PC-3 (cell line): ENCODE measurements around the gene WDR3. TPM values are rescaled to one million over a fixed set of nuclear protein-coding genes. Genes with fewer than 3 reads are reported as not detected.

Source experiments
- ATAC-seq: fragments of 200-7000 bp; cut with Tn5 transposase; 2 replicates; pipeline ENCODE4 v1.9.1; 2020; ENCODE audit warnings: mild to moderate bottlenecking, moderate library complexity
- BruUV-seq: library from RNA; stranded (reverse); fragments of 400-500 nt; replicated peaks from 2 replicates; lab custom pipeline; 2021; lab: Mats Ljungman, UMichigan
- CTCF ChIA-PET: fragments of 300-600 bp; sonication (Branson Sonifier 250); formaldehyde crosslinking; loops from one replicate; lab custom pipeline; 2022; ENCODE audit warnings: antibody characterized with exemption; lab: Charles Lee
- POLR2A ChIA-PET: fragments of 300-600 bp; sonication (Branson Sonifier 250); formaldehyde crosslinking; loops from one replicate; lab custom pipeline; 2022; ENCODE audit warnings: antibody characterized with exemption; ENCODE audit not compliant: unreplicated experiment; lab: Charles Lee
- DNase-seq: peaks from one replicate; pipeline ENCODE4 v3.0.0-alpha.2; 2015
- H2AFZ ChIP-seq: fragments of 300-600 bp; sonication (generic); 2 replicates; pipeline ENCODE4 v1.6.0; 2016; ENCODE audit warnings: antibody characterized with exemption, low read length
- H3F3A ChIP-seq: fragments of 300-600 bp; sonication (generic); one replicate; pipeline ENCODE4 v1.6.0; 2017; ENCODE audit warnings: antibody characterized with exemption, low read length, control low read depth, mild to moderate bottlenecking; ENCODE audit not compliant: unreplicated experiment
- H3K27ac ChIP-seq: fragments of 300-600 bp; sonication (generic); 2 replicates; pipeline ENCODE4 v1.5.1; 2016; ENCODE audit warnings: mild to moderate bottlenecking, low read length
- H3K27me3 ChIP-seq: fragments of 300-600 bp; sonication (generic); 2 replicates; pipeline ENCODE4 v1.6.1; 2016; ENCODE audit warnings: low read length, mixed read lengths
- H3K36me3 ChIP-seq: fragments of 300-600 bp; sonication (generic); 2 replicates; pipeline ENCODE4 v1.6.1; 2016; ENCODE audit warnings: low read depth, mixed run types, low read length, mixed read lengths
- H3K4me1 ChIP-seq: fragments of 300-600 bp; sonication (generic); 2 replicates; pipeline ENCODE4 v1.5.1; 2016; ENCODE audit warnings: low read length; ENCODE audit not compliant: insufficient read depth
- H3K4me2 ChIP-seq: fragments of 300-600 bp; sonication (generic); 2 replicates; pipeline ENCODE4 v1.6.0; 2016; ENCODE audit warnings: low read length
- H3K4me3 ChIP-seq: fragments of 300-600 bp; sonication (generic); 2 replicates; pipeline ENCODE4 v1.5.1; 2016; ENCODE audit warnings: mild to moderate bottlenecking, low read length, mixed read lengths
- H3K79me2 ChIP-seq: fragments of 300-600 bp; sonication (generic); 2 replicates; pipeline ENCODE4 v1.6.1; 2017; ENCODE audit warnings: low read length, mixed read lengths
- H3K9ac ChIP-seq: fragments of 300-600 bp; sonication (generic); 2 replicates; pipeline ENCODE4 v1.6.0; 2016; ENCODE audit warnings: mild to moderate bottlenecking, low read length
- H3K9me2 ChIP-seq: fragments of 300-600 bp; sonication (generic); replicated peaks from 2 replicates; pipeline ENCODE4 v1.6.1; 2016; ENCODE audit warnings: mixed run types, low read length, mixed read lengths
- H3K9me3 ChIP-seq: fragments of 300-600 bp; sonication (generic); 2 replicates; pipeline ENCODE4 v1.6.1; 2016; ENCODE audit warnings: low read length, mixed read lengths
- H4K20me1 ChIP-seq: fragments of 300-600 bp; sonication (generic); 2 replicates; pipeline ENCODE4 v1.6.1; 2016; ENCODE audit warnings: low read length, mixed read lengths
- EZH2 ChIP-seq: fragments of 300-600 bp; sonication (generic); IDR thresholded peaks from one replicate; pipeline ENCODE4 v1.6.1; 2017; ENCODE audit warnings: antibody characterized with exemption, mild to moderate bottlenecking, low read length; ENCODE audit not compliant: unreplicated experiment
- EZH2phosphoT487 ChIP-seq: fragments of 300-600 bp; sonication (generic); IDR thresholded peaks from 2 replicates; pipeline ENCODE4 v1.6.1; 2018; ENCODE audit warnings: mild to moderate bottlenecking, antibody characterized with exemption, low read length, borderline replicate concordance
- intact Hi-C: fragments of 100-400 bp; cut with micrococcal nuclease; formaldehyde crosslinking; loops from 2 replicates; pipeline ENCODE4 v1.9.0; 2023
- total RNA-seq: library from RNA; depleted of rRNA; stranded (reverse); fragments of >200 nt; gene quantifications from 2 replicates; pipeline ENCODE4 v1.2.3, GENCODE V29; 2014
- TF ChIP-seq, protein P1 (sequence below): fragments of 300-600 bp; sonication (generic); conservative IDR thresholded peaks from 2 replicates; pipeline ENCODE4 v1.5.1; 2017; ENCODE audit warnings: antibody characterized with exemption, low read depth, mild to moderate bottlenecking, low read length

The WDR3 gene
- total RNA-seq, 1 experiment from 2014 or later, result 57.8 TPM

DNA sequence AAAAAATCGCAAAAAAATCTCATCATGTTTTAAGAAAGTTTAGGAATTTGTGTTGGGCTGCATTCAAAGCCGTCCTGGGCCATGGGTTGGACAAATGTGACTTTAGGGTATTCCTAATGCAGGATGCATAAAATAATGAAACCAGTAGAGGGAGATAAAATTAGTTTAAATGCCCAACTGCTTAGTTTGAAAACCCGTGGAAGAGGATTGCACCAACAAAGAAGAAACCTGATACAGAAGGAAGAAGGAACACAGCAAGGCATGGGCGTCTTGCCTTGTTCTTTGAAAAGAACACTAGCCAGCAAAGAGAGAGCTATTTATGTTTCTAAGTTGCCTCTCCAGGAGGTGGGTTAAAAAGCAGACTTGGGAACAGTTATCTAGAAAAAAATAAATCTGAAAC lies 37.9 kb downstream of the WDR3 start:
- intact Hi-C loops, result no loop called here
- TF ChIP-seq EZH2phosphoT487, result no peak
- TF ChIP-seq, protein P1, sequence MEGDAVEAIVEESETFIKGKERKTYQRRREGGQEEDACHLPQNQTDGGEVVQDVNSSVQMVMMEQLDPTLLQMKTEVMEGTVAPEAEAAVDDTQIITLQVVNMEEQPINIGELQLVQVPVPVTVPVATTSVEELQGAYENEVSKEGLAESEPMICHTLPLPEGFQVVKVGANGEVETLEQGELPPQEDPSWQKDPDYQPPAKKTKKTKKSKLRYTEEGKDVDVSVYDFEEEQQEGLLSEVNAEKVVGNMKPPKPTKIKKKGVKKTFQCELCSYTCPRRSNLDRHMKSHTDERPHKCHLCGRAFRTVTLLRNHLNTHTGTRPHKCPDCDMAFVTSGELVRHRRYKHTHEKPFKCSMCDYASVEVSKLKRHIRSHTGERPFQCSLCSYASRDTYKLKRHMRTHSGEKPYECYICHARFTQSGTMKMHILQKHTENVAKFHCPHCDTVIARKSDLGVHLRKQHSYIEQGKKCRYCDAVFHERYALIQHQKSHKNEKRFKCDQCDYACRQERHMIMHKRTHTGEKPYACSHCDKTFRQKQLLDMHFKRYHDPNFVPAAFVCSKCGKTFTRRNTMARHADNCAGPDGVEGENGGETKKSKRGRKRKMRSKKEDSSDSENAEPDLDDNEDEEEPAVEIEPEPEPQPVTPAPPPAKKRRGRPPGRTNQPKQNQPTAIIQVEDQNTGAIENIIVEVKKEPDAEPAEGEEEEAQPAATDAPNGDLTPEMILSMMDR, result 0 out of 2 replicates have a peak, but pooled peaks have one; percentile 34
- TF ChIP-seq EZH2, result no peak
- DNase-seq (peak; percentile 48), ATAC-seq (peak; percentile 46)
- Histone ChIP-seq H3K27ac (no peak overlapping the region), H3K4me1 (no peaks in the 10 kb centered on the region), H3K4me2 (no peak overlapping the region), H3F3A (no peaks in the 10 kb centered on the region), H3K79me2 (no peaks in the 10 kb centered on the region), H3K4me3 (no peak overlapping the region), H3K9me2 (no peaks in the 10 kb centered on the region), H3K9me3 (no peaks in the 10 kb centered on the region), H4K20me1 (no peaks in the 10 kb centered on the region), H3K36me3 (no peaks in the 10 kb centered on the region), H2AFZ (no peak overlapping the region), H3K27me3 (no peaks in the 10 kb centered on the region), H3K9ac (no peak overlapping the region)
- CTCF ChIA-PET, result no interaction called here
- no TSS peak for BruUV-seq
- POLR2A ChIA-PET, result no interaction called here

DNA sequence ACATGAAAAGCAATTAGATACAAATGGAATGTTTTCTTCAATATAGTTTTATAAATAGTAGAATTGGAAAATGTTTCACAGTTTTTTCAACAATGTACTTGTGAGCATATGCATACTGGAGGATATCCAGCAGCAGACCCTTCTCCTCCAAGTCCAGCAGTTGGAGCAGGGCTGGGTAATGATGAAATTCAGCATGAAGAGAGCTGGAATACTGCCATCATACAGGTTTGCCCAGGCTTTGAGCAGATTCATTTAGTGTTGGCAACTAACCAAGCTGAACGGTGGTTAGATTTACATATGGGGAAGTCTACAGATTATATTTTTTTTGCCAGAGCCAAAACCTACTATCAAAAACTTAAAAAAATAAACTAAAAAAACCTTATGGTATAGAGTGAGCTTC lies 38.3 kb downstream of the WDR3 start:
- Histone ChIP-seq H3K27ac (no peak overlapping the region), H3K4me3 (no peak overlapping the region), H2AFZ (no peak overlapping the region), H3K36me3 (no peaks in the 10 kb centered on the region), H3K9ac (no peak overlapping the region), H3K9me3 (no peaks in the 10 kb centered on the region), H3K9me2 (no peaks in the 10 kb centered on the region), H3K27me3 (no peaks in the 10 kb centered on the region), H3K79me2 (no peaks in the 10 kb centered on the region), H3K4me2 (no peak overlapping the region), H4K20me1 (no peaks in the 10 kb centered on the region), H3F3A (no peaks in the 10 kb centered on the region), H3K4me1 (no peaks in the 10 kb centered on the region)
- intact Hi-C loops, result no loop called here
- no peak for DNase-seq
- ATAC-seq, result no peak
- no peak for TF ChIP-seq EZH2phosphoT487
- no peak for TF ChIP-seq EZH2
- TF ChIP-seq, protein P1, result no peak
- ChIA-PET POLR2A (interaction anchor here (0.6 kb wide), 1 partner anchor 32 kb away, joined by 4 read pairs; no protein-coding TSS in a partner anchor), CTCF (no interaction called here)
- BruUV-seq, result no TSS peak

DNA sequence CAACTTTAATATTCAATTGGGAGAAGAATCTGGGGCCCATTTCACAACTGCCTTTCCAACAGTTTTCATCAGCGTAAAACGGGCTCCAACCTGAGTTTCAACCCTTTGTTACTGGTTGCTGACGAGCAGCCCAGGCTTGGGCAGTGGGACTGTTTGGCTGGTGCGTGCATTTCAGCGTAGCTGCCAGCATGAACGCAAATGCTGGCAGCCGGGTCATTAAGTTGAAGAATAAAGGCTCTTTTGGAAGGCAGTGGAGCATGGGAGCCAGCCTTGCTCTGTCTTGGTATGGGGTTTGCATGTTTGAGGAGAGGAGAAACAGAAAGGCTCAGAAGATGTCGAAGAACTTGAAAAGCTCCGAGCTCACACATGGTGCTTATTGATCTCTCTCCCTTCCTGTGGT lies 40.7 kb downstream of the WDR3 start:
- Histone ChIP-seq H3K4me2 (no peak overlapping the region), H3K79me2 (no peaks in the 10 kb centered on the region), H3K36me3 (no peaks in the 10 kb centered on the region), H3K9ac (no peak overlapping the region), H3K9me3 (no peaks in the 10 kb centered on the region), H3F3A (no peaks in the 10 kb centered on the region), H3K27me3 (no peaks in the 10 kb centered on the region), H3K4me1 (no peaks in the 10 kb centered on the region), H3K27ac (no peak overlapping the region), H4K20me1 (no peaks in the 10 kb centered on the region), H3K4me3 (no peak overlapping the region), H2AFZ (no peak overlapping the region), H3K9me2 (no peaks in the 10 kb centered on the region)
- intact Hi-C loops, result no loop called here
- DNase-seq (no peak), ATAC-seq (no peak)
- POLR2A ChIA-PET, result no interaction called here
- TF ChIP-seq, protein P1, result no peak
- no peak for TF ChIP-seq EZH2phosphoT487
- no peak for TF ChIP-seq EZH2
- CTCF ChIA-PET, result no interaction called here
- no TSS peak for BruUV-seq
